HG02884 (cell line): ENCODE measurements around the gene BICD1.

Source experiments
- ATAC-seq: cut with Tn5 transposase; IDR thresholded peaks from one replicate; pipeline ENCODE4 v1.9.1; 2021; ENCODE audit warnings: mild to moderate bottlenecking, moderate library complexity; ENCODE audit not compliant: unreplicated experiment

BICD1 gene

GRCh38 chr12:32398816-32399369 lies 292.2 kb downstream of the BICD1 start:
- ATAC-seq, result no peak

GRCh38 chr12:32399370-32400113 lies 292.9 kb downstream of the BICD1 start, which contains the start of gene FGD4:
Gene FGD4, plus strand, starts transcription at chr12:32399558.
- ATAC-seq, result peak; percentile 92

- ATAC-seq, result no peak
Measured at GRCh38 chr12:32400114-32400672, 293.5 kb downstream of the BICD1 start.

GRCh38 chr12:32400866-32401265 lies 294.2 kb downstream of the BICD1 start:
- no peak for ATAC-seq

- ATAC-seq, result no peak
Measured at GRCh38 chr12:32402170-32402569, 295.5 kb downstream of the BICD1 start.

GRCh38 chr12:32402946-32403345 lies 296.3 kb downstream of the BICD1 start:
- ATAC-seq, result no peak

GRCh38 chr12:32407795-32408194 lies 301.1 kb downstream of the BICD1 start:
- ATAC-seq, result no peak

GRCh38 chr12:32413412-32413811 lies 306.8 kb downstream of the BICD1 start:
- ATAC-seq, result no peak

- no peak for ATAC-seq
Measured at GRCh38 chr12:32418221-32418620, 311.6 kb downstream of the BICD1 start.

- ATAC-seq, result no peak
Measured at GRCh38 chr12:32418903-32419519, 312.4 kb downstream of the BICD1 start.

GRCh38 chr12:32419520-32419960 lies 312.9 kb downstream of the BICD1 start:
- no peak for ATAC-seq

GRCh38 chr12:32420356-32420755 lies 313.7 kb downstream of the BICD1 start:
- no peak for ATAC-seq

GRCh38 chr12:32423559-32423958 lies 316.9 kb downstream of the BICD1 start:
- ATAC-seq, result no peak

GRCh38 chr12:32431025-32431424 lies 324.4 kb downstream of the BICD1 start:
- no peak for ATAC-seq
